Progenitor cell of endocrine pancreas (in vitro differentiated cells): ENCODE data around the gene HSD17B8. TPM values are rescaled to one million over a fixed set of nuclear protein-coding genes. Genes with fewer than 3 reads are reported as not detected.
A peak's percentile ranks its signal among the peaks of the same experiment; 100 is the strongest.

Experiments used
- DNase-seq: peaks from one replicate; pipeline ENCODE4 v3.0.0; 2021; ENCODE audit warnings: low spot score; ENCODE audit not compliant: unreplicated experiment
- H3K27ac Mint-ChIP-seq: 2 replicates; pipeline ENCODE4 v1.8.0; 2021; ENCODE audit warnings: mild to moderate bottlenecking, moderate library complexity, mixed read lengths
- H3K27me3 Mint-ChIP-seq: 2 replicates; pipeline ENCODE4 v1.8.0; 2021; ENCODE audit warnings: mixed read lengths
- H3K36me3 Mint-ChIP-seq: 2 replicates; pipeline ENCODE4 v1.8.0; 2022; ENCODE audit warnings: mixed read lengths; ENCODE audit not compliant: insufficient read depth
- H3K4me1 Mint-ChIP-seq: 2 replicates; pipeline ENCODE4 v1.8.0; 2021; ENCODE audit warnings: low read depth, mixed read lengths
- H3K4me3 Mint-ChIP-seq: 2 replicates; pipeline ENCODE4 v1.8.0; 2021; ENCODE audit warnings: low read depth, mild to moderate bottlenecking, moderate library complexity, mixed read lengths
- H3K9me3 Mint-ChIP-seq: 2 replicates; pipeline ENCODE4 v1.8.0; 2021; ENCODE audit warnings: low read depth, mixed read lengths
- CTCF ChIP-seq: fragments of 200-600 bp; sonication (generic); IDR thresholded peaks from one replicate; pipeline ENCODE4 v1.5.0; 2021; ENCODE audit warnings: antibody characterized with exemption, mild to moderate bottlenecking; ENCODE audit not compliant: unreplicated experiment
- total RNA-seq: library from RNA; stranded (reverse); gene quantifications from 2 replicates; pipeline ENCODE4 v1.2.1, GENCODE V29; 2021

HSD17B8 gene
- total RNA-seq, 1 donor from 2014 or later, result 9.2 TPM

GRCh38 chr6:33198853-33199436, 5.5 kb upstream of the HSD17B8 start:
- Mint-ChIP-seq H3K9me3 (no peaks in the 10 kb centered on the region), H3K27me3 (no peaks in the 10 kb centered on the region), H3K4me1 (peaks cover 39% of the 10 kb centered on the region), H3K36me3 (peaks cover 34% of the 10 kb centered on the region), H3K4me3 (peak overlapping the region; percentile 100), H3K27ac (peak overlapping the region; percentile 78)
- no peak for TF ChIP-seq CTCF
- DNase-seq, result no peak

GRCh38 chr6:33199687-33200218, 4.7 kb upstream of the HSD17B8 start:
- peaks cover 31% of the 10 kb centered on the region for H3K36me3 Mint-ChIP-seq
- peaks cover 43% of the 10 kb centered on the region for H3K4me1 Mint-ChIP-seq
- peak overlapping the region; percentile 100 for H3K4me3 Mint-ChIP-seq
- no peak for TF ChIP-seq CTCF
- no peaks in the 10 kb centered on the region for H3K9me3 Mint-ChIP-seq
- peak overlapping the region; percentile 90 for H3K27ac Mint-ChIP-seq
- no peak for DNase-seq
- H3K27me3 Mint-ChIP-seq, result no peaks in the 10 kb centered on the region

- Mint-ChIP-seq H3K4me3 (peak within 1 kb of the TSS; percentile 100), H3K27ac (peak within 1 kb of the TSS; percentile 99), H3K4me1 (peaks cover 49% of the 10 kb centered on the region), H3K36me3 (peaks cover 24% of the 10 kb centered on the region), H3K9me3 (no peaks in the 10 kb centered on the region), H3K27me3 (no peaks in the 10 kb centered on the region)
- peak; percentile 99 for DNase-seq
- TF ChIP-seq CTCF, result no peak
Observed at GRCh38 chr6:33200219-33201146, 4.0 kb upstream of the HSD17B8 start, which contains the start of the genes RXRB and SLC39A7. Gene RXRB (minus strand): TSS chr6:33200665. CDS start chr6:33200476, 189 bp downstream. Gene SLC39A7 (plus strand): TSS chr6:33200867. CDS start chr6:33201246, 379 bp downstream.

- Mint-ChIP-seq H3K27me3 (peaks cover 1% of the 10 kb centered on the region), H3K4me3 (peak overlapping the region; percentile 100), H3K9me3 (no peaks in the 10 kb centered on the region), H3K27ac (peak overlapping the region; percentile 99), H3K36me3 (peaks cover 18% of the 10 kb centered on the region), H3K4me1 (peaks cover 54% of the 10 kb centered on the region)
- peak; percentile 34 for TF ChIP-seq CTCF
- DNase-seq, result no peak
Observed at GRCh38 chr6:33201147-33201545, 3.3 kb upstream of the HSD17B8 start.

- Mint-ChIP-seq H3K4me1 (peaks cover 56% of the 10 kb centered on the region), H3K9me3 (no peaks in the 10 kb centered on the region), H3K36me3 (peaks cover 16% of the 10 kb centered on the region), H3K4me3 (peak overlapping the region; percentile 100), H3K27ac (peak overlapping the region; percentile 86), H3K27me3 (peaks cover 3% of the 10 kb centered on the region)
- no peak for DNase-seq
- TF ChIP-seq CTCF, result no peak
Observed at GRCh38 chr6:33201935-33202334, 2.5 kb upstream of the HSD17B8 start.
